HepG2 (cell line): ENCODE measurements around the gene HACD2.

Source experiments
- EZH2 ChIP-seq: conservative IDR thresholded peaks from 2 replicates; pipeline ENCODE4 v1.6.1; 2012; ENCODE audit warnings: mild to moderate bottlenecking, low read depth, low read length, moderate library complexity
- KMT2A ChIP-seq: sonication (generic); formaldehyde crosslinking; IDR thresholded peaks from 2 replicates; pipeline ENCODE4 v1.4.0; 2020; ENCODE audit warnings: missing genetic modification reagents
- MYNN ChIP-seq: sonication (generic); formaldehyde crosslinking; IDR thresholded peaks from 2 replicates; pipeline ENCODE4 v1.4.0; 2020; ENCODE audit warnings: mild to moderate bottlenecking, low read depth, missing genetic modification reagents
- STAG1 ChIP-seq: sonication (generic); formaldehyde crosslinking; IDR thresholded peaks from 2 replicates; pipeline ENCODE4 v1.4.0; 2020; ENCODE audit warnings: missing genetic modification reagents
- ZNF431 ChIP-seq: sonication (generic); formaldehyde crosslinking; IDR thresholded peaks from 2 replicates; pipeline ENCODE4 v1.9.0; 2022; ENCODE audit warnings: missing genetic modification reagents, low read depth, mild to moderate bottlenecking, borderline replicate concordance
- ZNF530 ChIP-seq: sonication (generic); formaldehyde crosslinking; IDR thresholded peaks from 2 replicates; pipeline ENCODE4 v1.5.0; 2020; ENCODE audit warnings: low read depth, mild to moderate bottlenecking, missing genetic modification reagents

DNA sequence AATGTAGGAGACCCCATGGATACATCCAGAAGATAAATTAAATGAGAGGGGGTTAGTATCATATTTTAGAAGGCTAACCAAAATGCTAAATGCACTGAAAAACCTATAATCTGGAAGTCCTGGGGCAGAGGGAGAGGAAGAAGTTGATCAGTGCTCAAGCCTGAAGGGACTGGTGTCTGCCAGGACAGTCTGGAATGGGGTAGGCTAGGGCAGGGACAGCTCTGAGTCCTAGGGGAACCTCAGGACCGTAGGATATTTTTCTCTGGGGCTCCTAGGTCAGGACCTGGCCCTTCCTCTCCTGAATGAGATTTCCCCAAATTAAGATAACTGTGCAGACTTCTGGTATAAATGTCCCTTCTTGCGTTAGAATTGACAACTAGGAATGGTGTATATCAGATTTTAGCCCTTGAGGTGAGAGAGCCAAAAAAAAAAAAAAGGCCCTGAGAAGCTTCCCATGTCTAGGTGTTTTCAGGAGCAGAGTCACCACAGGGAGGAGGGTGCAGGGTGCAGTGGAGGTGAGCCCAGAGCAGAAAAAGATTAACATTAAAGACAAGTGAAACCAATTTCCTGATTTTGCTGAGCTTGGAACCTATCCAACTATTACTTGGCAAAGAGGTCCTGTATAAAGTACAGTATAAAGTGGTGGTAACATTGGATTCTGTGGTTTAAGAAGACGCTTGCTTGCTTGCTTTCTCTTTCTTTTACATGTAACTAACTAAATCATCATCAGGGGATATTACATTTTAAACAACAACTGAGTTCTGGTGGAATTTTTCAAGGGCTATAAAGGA lies 63.5 kb downstream of the HACD2 start:
- TF ChIP-seq ZNF431 (CRISPR knock-in tag) (no peak), MYNN (CRISPR knock-in tag) (no peak), KMT2A (CRISPR knock-in tag) (no peak), STAG1 (CRISPR knock-in tag) (no peak), ZNF530 (CRISPR knock-in tag) (no peak), EZH2 (no peak)
